PC-9 (cell line): Measurements from ENCODE around the gene CBX2.

Source experiments
- EZH2 ChIP-seq: fragments of 200-600 bp; sonication (generic); IDR thresholded peaks from 2 replicates; pipeline ENCODE4 v1.8.0; 2017; ENCODE audit warnings: antibody characterized with exemption, low read depth
- TF ChIP-seq, protein P1 (sequence below): fragments of 200-600 bp; sonication (generic); conservative IDR thresholded peaks from 2 replicates; pipeline ENCODE4 v1.6.1; 2017; ENCODE audit warnings: mixed run types, antibody characterized with exemption, mild to moderate bottlenecking, moderate library complexity

DNA sequence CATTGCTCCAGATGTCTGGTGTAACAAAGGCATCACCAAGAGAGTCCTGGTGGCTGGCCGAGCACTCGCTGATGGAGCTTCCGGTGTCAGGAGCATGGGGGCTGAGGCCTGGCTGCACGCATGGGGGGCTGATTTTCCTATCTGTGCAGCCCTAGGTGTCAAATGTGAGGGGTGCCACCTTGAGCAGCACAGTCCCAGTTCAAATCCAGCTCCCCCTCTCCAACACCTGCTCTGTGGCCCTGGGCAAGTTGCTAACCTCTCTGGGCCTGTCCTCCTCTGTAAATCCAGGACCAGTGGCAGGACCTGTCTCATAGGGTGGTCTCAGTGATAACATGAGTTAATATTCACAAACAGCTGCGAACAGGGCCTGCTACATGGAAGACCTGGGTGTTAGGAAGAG lies 34.3 kb upstream of the CBX2 start:
- TF ChIP-seq, protein P1, sequence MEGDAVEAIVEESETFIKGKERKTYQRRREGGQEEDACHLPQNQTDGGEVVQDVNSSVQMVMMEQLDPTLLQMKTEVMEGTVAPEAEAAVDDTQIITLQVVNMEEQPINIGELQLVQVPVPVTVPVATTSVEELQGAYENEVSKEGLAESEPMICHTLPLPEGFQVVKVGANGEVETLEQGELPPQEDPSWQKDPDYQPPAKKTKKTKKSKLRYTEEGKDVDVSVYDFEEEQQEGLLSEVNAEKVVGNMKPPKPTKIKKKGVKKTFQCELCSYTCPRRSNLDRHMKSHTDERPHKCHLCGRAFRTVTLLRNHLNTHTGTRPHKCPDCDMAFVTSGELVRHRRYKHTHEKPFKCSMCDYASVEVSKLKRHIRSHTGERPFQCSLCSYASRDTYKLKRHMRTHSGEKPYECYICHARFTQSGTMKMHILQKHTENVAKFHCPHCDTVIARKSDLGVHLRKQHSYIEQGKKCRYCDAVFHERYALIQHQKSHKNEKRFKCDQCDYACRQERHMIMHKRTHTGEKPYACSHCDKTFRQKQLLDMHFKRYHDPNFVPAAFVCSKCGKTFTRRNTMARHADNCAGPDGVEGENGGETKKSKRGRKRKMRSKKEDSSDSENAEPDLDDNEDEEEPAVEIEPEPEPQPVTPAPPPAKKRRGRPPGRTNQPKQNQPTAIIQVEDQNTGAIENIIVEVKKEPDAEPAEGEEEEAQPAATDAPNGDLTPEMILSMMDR: no peak
- TF ChIP-seq EZH2: no peak
